Hematopoietic multipotent progenitor cell treated with erythropoietin and hydrocortisone succinate and interleukin-3 and kit ligand, for 6 days (in vitro differentiated cells): ENCODE data around the gene CYP4F12.

Experiments used
- DNase-seq: peaks from one replicate; pipeline ENCODE4 v3.0.0-alpha.2; 2015

Gene CYP4F12

DNA sequence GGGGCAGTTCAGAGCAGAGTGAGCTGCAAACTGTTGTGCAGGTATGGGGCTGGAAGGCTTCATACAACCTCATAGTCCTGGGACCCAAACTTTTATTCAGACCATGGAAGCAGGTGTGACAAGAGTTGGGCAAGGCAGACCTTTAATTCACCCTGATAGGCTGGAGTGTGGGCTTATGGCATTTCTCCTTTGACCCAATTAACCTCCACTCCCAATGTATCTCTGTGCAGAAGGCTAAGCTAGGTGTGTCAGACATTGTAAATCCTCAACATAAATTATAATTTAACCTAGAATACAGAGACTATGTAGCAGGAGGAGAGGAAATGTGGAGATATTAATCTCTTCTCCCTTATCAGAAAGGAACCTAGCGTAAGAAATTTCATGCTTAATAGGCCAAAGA lies 42.8 kb downstream of the CYP4F12 start:
- DNase-seq: no peak

- DNase-seq: peak; percentile 31
Observed at GRCh38 chr19:15717809-15718208, 44.9 kb downstream of the CYP4F12 start.

- peak; percentile 74 for DNase-seq
Observed at GRCh38 chr19:15721268-15721667, 48.4 kb downstream of the CYP4F12 start.

- DNase-seq: no peak
Observed at GRCh38 chr19:15722956-15723355, 50.1 kb downstream of the CYP4F12 start.

- DNase-seq: no peak
Observed at GRCh38 chr19:15727724-15728123, 54.8 kb downstream of the CYP4F12 start, which contains the start of gene OR10H2. OR10H2 (plus strand) TSS chr19:15728024; CDS start chr19:15728044, 20 bp downstream.

DNA sequence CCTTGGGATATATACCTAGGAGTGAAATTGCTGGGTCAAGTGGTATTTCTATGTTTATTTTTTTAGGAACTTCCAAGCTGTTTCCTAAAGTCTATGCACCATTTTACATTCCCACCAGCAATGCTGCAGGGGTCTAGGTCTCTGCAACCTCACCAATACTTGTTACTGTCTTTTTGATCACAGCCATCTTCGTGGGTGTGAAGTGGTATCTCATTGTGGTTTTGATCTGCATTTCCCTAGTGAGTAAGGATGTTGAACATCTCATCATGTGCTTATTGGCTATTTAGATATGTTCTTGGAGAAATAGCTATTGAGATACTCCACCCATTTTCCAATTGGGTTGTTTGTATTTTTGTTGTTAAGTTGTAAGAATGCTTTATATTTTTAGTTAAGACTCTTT lies 57.7 kb downstream of the CYP4F12 start:
- no peak for DNase-seq

- no peak for DNase-seq
Observed at GRCh38 chr19:15732388-15732787, 59.5 kb downstream of the CYP4F12 start.

DNA sequence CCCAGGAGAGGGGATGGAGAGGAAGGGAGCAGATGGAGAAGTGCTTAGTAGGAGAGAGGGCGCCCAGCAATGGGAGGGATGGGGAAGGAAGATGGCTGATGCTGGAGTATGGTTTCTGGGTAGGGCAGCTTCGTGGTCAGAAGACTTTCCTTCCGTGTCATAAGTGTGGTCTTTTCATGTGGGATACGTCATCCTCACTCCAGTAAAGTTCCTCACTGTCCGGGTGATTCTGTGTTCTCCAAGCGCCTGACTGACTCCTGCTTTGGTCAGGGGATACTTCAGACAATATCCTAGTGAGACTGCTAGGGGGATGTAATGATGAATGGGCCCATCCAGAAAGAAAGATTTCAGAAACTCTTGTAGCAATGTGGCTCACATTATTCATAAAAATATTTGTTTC lies 61.0 kb downstream of the CYP4F12 start:
- no peak for DNase-seq

GRCh38 chr19:15737722-15738121 lies 64.8 kb downstream of the CYP4F12 start, which contains the start of gene OR10H3:
OR10H3 (plus strand) TSS chr19:15737985; CDS start chr19:15741393, 3,408 bp downstream.
- DNase-seq: no peak

DNA sequence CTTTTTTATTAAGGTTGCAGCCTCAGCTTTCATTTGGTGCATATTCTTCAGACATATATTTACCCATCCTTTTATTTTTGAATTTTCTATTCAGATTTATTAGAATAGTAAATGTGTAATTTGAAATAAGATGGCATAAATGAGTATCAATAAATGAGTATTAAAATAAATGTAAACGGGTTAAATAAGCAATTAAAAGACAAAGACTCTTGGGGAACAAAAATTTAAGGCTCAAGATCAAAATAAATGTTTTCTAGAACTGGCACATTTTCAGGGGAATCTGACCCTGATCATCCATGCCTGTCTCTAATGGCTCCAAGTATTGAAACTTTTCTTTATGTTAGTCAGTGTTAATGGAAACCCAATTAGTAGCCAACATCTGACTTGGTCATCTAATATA lies 67.9 kb downstream of the CYP4F12 start:
- no peak for DNase-seq
